Gastroesophageal sphincter (tissue), 4 donors: Measurements from ENCODE around the gene CP. TPM values are rescaled to one million over a fixed set of nuclear protein-coding genes. Genes with fewer than 3 reads are reported as not detected.
A peak's percentile ranks its signal among the peaks of the same experiment; 100 is the strongest.

Experiments used
- ATAC-seq: fragments of 150-250 bp; one replicate; pipeline ENCODE4 v1.9.1; 2016; ENCODE audit warnings: mild to moderate bottlenecking, moderate library complexity
- H3K27ac ChIP-seq, 4 donors: fragments of 200-600 bp; sonication (generic) in 3 of 4; 1 replicate in 3 of 4; 2 replicates in 1 of 4; pipeline ENCODE4 v1.5.1; 2016 to 2019
- H3K27me3 ChIP-seq: fragments of 200-600 bp; sonication (generic); one replicate; pipeline ENCODE4 v1.5.1; 2019
- H3K36me3 ChIP-seq, 2 donors: fragments of 200-600 bp; sonication (generic); one replicate each; pipeline ENCODE4 v1.5.1; 2019; ENCODE audit warnings: control low read depth in 1 of 2
- H3K4me1 ChIP-seq, 3 donors: fragments of 200-600 bp; sonication (generic); 1 replicate in 2 of 3; 2 replicates in 1 of 3; pipeline ENCODE4 v1.5.1; 2016 to 2019; ENCODE audit warnings: control low read depth in 2 of 3
- H3K4me3 ChIP-seq, 2 donors: fragments of 200-600 bp; sonication (generic); one replicate each; pipeline ENCODE4 v1.5.1; 2019; ENCODE audit warnings: mild to moderate bottlenecking in 1 of 2, moderate library complexity in 1 of 2
- H3K9me3 ChIP-seq, 3 donors: fragments of 200-600 bp; sonication (generic); one replicate each; pipeline ENCODE4 v1.5.1; 2017 to 2019; ENCODE audit warnings: control low read depth in 2 of 3
- CTCF ChIP-seq, 4 experiments: fragments of 200-600 bp in 2 of 4; fragments of 450-650 bp in 2 of 4; sonication (generic) in 1 of 4; IDR thresholded peaks; one replicate each; pipeline ENCODE4 v1.5.1; 2017 to 2019; ENCODE audit warnings: antibody characterized with exemption in 4 of 4, mild to moderate bottlenecking in 2 of 4, moderate library complexity in 2 of 4
- EP300 ChIP-seq: sonication (generic); formaldehyde crosslinking; IDR thresholded peaks from one replicate; pipeline ENCODE4 v1.6.1; 2017; ENCODE audit warnings: antibody characterized with exemption, mild to moderate bottlenecking
- POLR2A ChIP-seq, 2 donors: fragments of 450-650 bp; IDR thresholded peaks; one replicate each; pipeline ENCODE4 v1.6.1; 2017; ENCODE audit warnings: antibody characterized with exemption in 2 of 2, mild to moderate bottlenecking in 2 of 2, moderate library complexity in 1 of 2
- POLR2AphosphoS5 ChIP-seq: sonication (generic); formaldehyde crosslinking; IDR thresholded peaks from one replicate; pipeline ENCODE4 v1.6.1; 2017; ENCODE audit warnings: antibody characterized with exemption
- WGBS, 2 donors: methylation state at CpG; one replicate each; pipeline ENCODE4 v1.1.5; 2018; ENCODE audit warnings: low coverage in 1 of 2; 5-methylcytosine and 5-hydroxymethylcytosine counted together
- total RNA-seq, 4 donors: library from RNA; depleted of rRNA; stranded (reverse); fragments of >200 nt; gene quantifications; one replicate each; pipeline ENCODE4 v1.1.0, GENCODE V29; 2016

Gene CP
- total RNA-seq, 4 donors from 2014 or later: 2.3 to 44.8 (median 12.5) TPM

DNA sequence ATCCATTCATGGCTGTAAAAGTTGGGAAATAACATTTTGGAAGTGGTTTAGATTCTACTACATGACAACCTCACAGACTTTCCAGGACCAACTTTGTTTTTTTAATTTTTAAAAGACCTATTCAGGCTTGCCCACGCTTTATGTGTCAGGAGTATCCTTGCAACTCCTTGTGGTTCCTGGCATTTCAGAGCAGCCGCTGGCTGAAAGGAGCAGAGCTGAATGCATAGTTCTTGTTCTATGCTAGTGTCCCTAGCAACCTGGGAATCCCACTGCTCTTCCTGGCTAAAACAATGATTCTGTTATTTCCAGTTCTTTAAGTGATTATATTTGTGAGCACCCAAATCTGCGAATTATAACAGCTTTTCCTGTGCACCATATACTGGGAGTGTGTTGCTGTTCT is 34.9 kb downstream of the CP start:
- no peak for ATAC-seq
- H3K36me3 ChIP-seq: no peaks in the 10 kb centered on the region
- 90% methylated on average over 3 of the region's 3 CpGs; no CpG with 5 or more reads in 1 of the 2 donors for WGBS, 2 donors
- no peaks in the 10 kb centered on the region for H3K9me3 ChIP-seq
- H3K4me3 ChIP-seq: no peak overlapping the region
- no peak overlapping the region for H3K27ac ChIP-seq
- no peaks in the 10 kb centered on the region for H3K4me1 ChIP-seq
- no peaks in the 10 kb centered on the region for H3K27me3 ChIP-seq
- TF ChIP-seq POLR2A (IDR thresholded peaks at IDR 0.05) (no peak), EP300 (no peak), CTCF (IDR thresholded peaks at IDR 0.05) (no peak), POLR2AphosphoS5 (no peak)

DNA sequence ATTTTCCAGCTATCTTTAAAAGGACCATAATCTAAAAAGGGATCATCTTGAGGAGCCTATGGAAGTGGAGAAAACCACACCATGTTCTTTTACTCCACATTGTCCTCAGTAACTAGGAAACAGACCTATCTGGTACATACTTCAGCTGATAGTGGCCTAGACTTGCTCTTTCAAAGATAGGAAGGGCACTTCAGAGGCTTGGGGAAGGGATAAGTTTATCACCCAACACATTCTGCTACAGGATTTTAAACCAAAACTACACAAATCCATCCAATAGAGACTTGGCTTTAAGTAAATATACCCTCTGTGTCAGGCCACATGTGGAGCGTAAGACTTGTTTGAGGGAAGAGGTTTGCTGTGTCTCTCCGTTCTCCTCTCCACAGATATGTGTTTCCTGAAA is 35.4 kb downstream of the CP start:
- Histone ChIP-seq H3K27ac (no peak overlapping the region), H3K4me1 (no peaks in the 10 kb centered on the region), H3K27me3 (no peaks in the 10 kb centered on the region), H3K4me3 (no peak overlapping the region), H3K9me3 (no peaks in the 10 kb centered on the region), H3K36me3 (no peaks in the 10 kb centered on the region)
- WGBS, 2 donors: 79 to 95% methylated on average over 2 of the region's 2 CpGs
- no peak for TF ChIP-seq CTCF (IDR thresholded peaks at IDR 0.05)
- no peak for TF ChIP-seq POLR2AphosphoS5
- TF ChIP-seq POLR2A (IDR thresholded peaks at IDR 0.05): no peak
- no peak for TF ChIP-seq EP300
- no peak for ATAC-seq

GRCh38 chr3:149181182-149181581 is 40.4 kb downstream of the CP start:
- H3K36me3 ChIP-seq: peaks cover 0 to 10% of the 10 kb centered on the region in 2 donors
- peaks cover 0 to 22% (median 3%) of the 10 kb centered on the region in 3 donors for H3K4me1 ChIP-seq
- H3K27ac ChIP-seq: peak overlapping the region in 1 of 4 donors; percentile 48
- no peak overlapping the region for H3K4me3 ChIP-seq
- WGBS, 2 donors: 92 to 100% methylated on average over 2 of the region's 2 CpGs
- no peak for ATAC-seq
- H3K9me3 ChIP-seq: peaks cover 0 to 7% (median 0%) of the 10 kb centered on the region in 3 donors
- H3K27me3 ChIP-seq: no peaks in the 10 kb centered on the region
- TF ChIP-seq POLR2A (IDR thresholded peaks at IDR 0.05) (no peak), CTCF (IDR thresholded peaks at IDR 0.05) (no peak), EP300 (no peak), POLR2AphosphoS5 (no peak)

DNA sequence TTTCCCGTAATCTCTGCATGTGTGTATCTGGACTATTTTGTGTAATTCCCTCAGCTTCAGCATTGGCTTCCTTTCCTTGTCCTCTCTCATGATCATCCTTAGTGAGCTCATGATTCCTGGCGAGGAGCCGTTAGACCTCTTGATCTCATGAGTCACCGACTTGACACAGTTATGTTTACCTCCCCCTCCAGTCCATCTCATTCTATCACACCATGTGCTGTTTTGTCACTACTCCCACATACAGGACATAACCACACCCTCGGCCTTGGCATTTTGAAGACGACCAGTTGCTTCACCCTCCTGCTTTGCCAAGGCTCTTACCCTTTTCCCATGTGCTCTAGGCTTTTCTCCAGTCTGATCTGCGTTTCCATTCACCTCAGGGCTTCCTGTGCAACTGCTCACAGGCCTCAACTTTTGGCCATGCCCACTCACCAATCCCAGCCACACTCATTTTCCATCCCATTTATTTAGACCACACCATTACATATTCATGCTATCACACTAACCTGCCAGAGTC is 41.5 kb downstream of the CP start:
- H3K36me3 ChIP-seq: peaks cover 3 to 18% of the 10 kb centered on the region in 2 donors
- peaks cover 0 to 7% (median 0%) of the 10 kb centered on the region in 3 donors for H3K9me3 ChIP-seq
- peaks cover 0 to 22% (median 3%) of the 10 kb centered on the region in 3 donors for H3K4me1 ChIP-seq
- TF ChIP-seq POLR2AphosphoS5 (peak; percentile 95), POLR2A (IDR thresholded peaks at IDR 0.05) (no peak), EP300 (no peak), CTCF (IDR thresholded peaks at IDR 0.05) (peak in 1 of 4 experiments; percentile 1)
- no peak overlapping the region for H3K4me3 ChIP-seq
- peak; percentile 97 for ATAC-seq
- WGBS, 2 donors: 10 to 16% methylated on average over 7 of the region's 7 CpGs
- H3K27me3 ChIP-seq: no peaks in the 10 kb centered on the region
- H3K27ac ChIP-seq: peak overlapping the region in 3 of 4 donors; percentile 48 to 69 (median 56)

GRCh38 chr3:149179220-149179619 is 42.4 kb downstream of the CP start:
- WGBS, 2 donors: 42 to 80% methylated on average over 1 of the region's 1 CpG

More at GRCh38 chr3:149179220-149179619, 42.4 kb downstream of the CP start:
- TF ChIP-seq CTCF (IDR thresholded peaks at IDR 0.05) (no peak), POLR2AphosphoS5 (peak; percentile 16)
- Histone ChIP-seq H3K4me1 (peaks cover 0 to 22% (median 3%) of the 10 kb centered on the region in 3 donors), H3K36me3 (peaks cover 3 to 24% of the 10 kb centered on the region in 2 donors), H3K27ac (peak overlapping the region; percentile 4 to 69 (median 30)), H3K4me3 (no peak overlapping the region), H3K9me3 (peaks cover 0 to 7% (median 0%) of the 10 kb centered on the region in 3 donors), H3K27me3 (no peaks in the 10 kb centered on the region)
- no peak for ATAC-seq
